ENCODE data around the gene LRRC72. TPM values are rescaled to one million over a fixed set of nuclear protein-coding genes. Genes with fewer than 3 reads are reported as not detected.
"Not testable (repeated sequence)": the region's sequence is repeated elsewhere in the genome, so short reads cannot be mapped to it uniquely, and the experiment has no call there.

The LRRC72 gene
- total and polyA plus RNA-seq, 8 donors: not detected

- no peaks in the 10 kb centered on the region for H3K9me3 ChIP-seq
- no peaks in the 10 kb centered on the region for H3K36me3 ChIP-seq
- ATAC-seq (no peak), FAIRE-seq (no peak), DNase-seq (no peak)
- TF ChIP-seq CTCF (IDR thresholded peaks at IDR 0.05): no peak
- 93 to 98% methylated on average over 2 of the region's 2 CpGs for WGBS, 2 donors
- no peak overlapping the region for H3K4me3 ChIP-seq
- H3K27ac ChIP-seq: no peak overlapping the region
- peaks cover 0 to 4% (median 3%) of the 10 kb centered on the region in 3 donors for H3K4me1 ChIP-seq
- intact Hi-C loops (cut with DNase I): no loop called here
- no peaks in the 10 kb centered on the region for H3K27me3 ChIP-seq
Measured at GRCh38 chr7:16498122-16498521, 28.5 kb upstream of the LRRC72 start.

GRCh38 chr7:16502303-16502702 lies 24.3 kb upstream of the LRRC72 start:
- Histone ChIP-seq H3K27me3 (no peaks in the 10 kb centered on the region), H3K4me3 (no peak overlapping the region), H3K9me3 (no peaks in the 10 kb centered on the region), H3K36me3 (no peaks in the 10 kb centered on the region), H3K27ac (no peak overlapping the region), H3K4me1 (no peaks in the 10 kb centered on the region)
- TF ChIP-seq CTCF (IDR thresholded peaks at IDR 0.05): no peak
- intact Hi-C loops (cut with DNase I): no loop called here
- DNase-seq: no peak
- no peak for ATAC-seq
- FAIRE-seq: no peak
- WGBS, 2 donors: 93 to 94% methylated on average over 19 of the region's 19 CpGs

- WGBS, 2 donors: 76 to 79% methylated on average over 6 of the region's 6 CpGs
- intact Hi-C loops (cut with DNase I): no loop called here
- FAIRE-seq (no peak), DNase-seq (no peak), ATAC-seq (no peak)
- Histone ChIP-seq H3K4me1 (no peaks in the 10 kb centered on the region), H3K36me3 (no peaks in the 10 kb centered on the region), H3K27ac (no peak overlapping the region), H3K9me3 (no peaks in the 10 kb centered on the region), H3K27me3 (no peaks in the 10 kb centered on the region), H3K4me3 (no peak overlapping the region)
- no peak for TF ChIP-seq CTCF (IDR thresholded peaks at IDR 0.05)
Measured at GRCh38 chr7:16504019-16504418, 22.6 kb upstream of the LRRC72 start.

GRCh38 chr7:16506422-16506821 lies 20.2 kb upstream of the LRRC72 start:
- FAIRE-seq; H3K9me3 ChIP-seq; H3K36me3 ChIP-seq; H3K27me3 ChIP-seq; H3K4me3 ChIP-seq; DNase-seq; intact Hi-C loops (cut with DNase I); ATAC-seq; H3K27ac ChIP-seq; H3K4me1 ChIP-seq: not testable (repeated sequence)
- WGBS, 2 donors: 75 to 92% methylated on average over 5 of the region's 5 CpGs

- Histone ChIP-seq H3K4me1 (no peaks in the 10 kb centered on the region), H3K4me3 (no peak overlapping the region), H3K9me3 (no peaks in the 10 kb centered on the region), H3K27me3 (no peaks in the 10 kb centered on the region), H3K27ac (no peak overlapping the region), H3K36me3 (no peaks in the 10 kb centered on the region)
- no peak for DNase-seq
- no peak for FAIRE-seq
- intact Hi-C loops (cut with DNase I): no loop called here
- no peak for ATAC-seq
- TF ChIP-seq CTCF (IDR thresholded peaks at IDR 0.05): no peak
Measured at GRCh38 chr7:16509829-16510228, 16.8 kb upstream of the LRRC72 start.

- Histone ChIP-seq H3K27ac (no peak overlapping the region), H3K27me3 (no peaks in the 10 kb centered on the region), H3K4me3 (no peak overlapping the region), H3K9me3 (no peaks in the 10 kb centered on the region), H3K36me3 (no peaks in the 10 kb centered on the region), H3K4me1 (no peaks in the 10 kb centered on the region)
- ATAC-seq: no peak
- FAIRE-seq: no peak
- WGBS, 2 donors: 63 to 82% methylated on average over 5 of the region's 5 CpGs
- intact Hi-C loops (cut with DNase I): no loop called here
- DNase-seq: no peak
- TF ChIP-seq CTCF (IDR thresholded peaks at IDR 0.05): no peak
Measured at GRCh38 chr7:16511314-16511713, 15.3 kb upstream of the LRRC72 start.

Data from pancreas (tissue), 10 donors.